Measurements from ENCODE around the gene CFAP107.

The CFAP107 gene

GRCh38 chr1:12703821-12704451 is 42.1 kb upstream of the CFAP107 start:
- H3K79me2 ChIP-seq (ENCODE audit: insufficient read depth, low read length) = no peaks in the 10 kb centered on the region
- no peak overlapping the region for H3K9ac ChIP-seq (ENCODE audit: low read length)
- no peak overlapping the region for H3K4me2 ChIP-seq (ENCODE audit: low read length)
- H3K36me3 ChIP-seq (ENCODE audit: insufficient read depth, low read length) = no peaks in the 10 kb centered on the region
- no peaks in the 10 kb centered on the region for H4K20me1 ChIP-seq (ENCODE audit: insufficient read depth, low read length)
- H3K9me2 ChIP-seq (ENCODE audit: low read depth, low read length) = no peaks in the 10 kb centered on the region
- H3K9me3 ChIP-seq (ENCODE audit: low read length) = no peaks in the 10 kb centered on the region
- no peak overlapping the region for H2AFZ ChIP-seq (ENCODE audit: low read length)
- TF ChIP-seq EZH2 (IDR thresholded peaks at IDR 0.05; ENCODE audit: borderline replicate concordance, low read length) = no peak
- no peak for TF ChIP-seq CTCF (IDR thresholded peaks at IDR 0.05; ENCODE audit: low read length)
- H3K27me3 ChIP-seq (ENCODE audit: insufficient read depth, low read length) = no peaks in the 10 kb centered on the region; the same call in 1 of the 2 replicates
- no peaks in the 10 kb centered on the region for H3F3A ChIP-seq (ENCODE audit: insufficient read depth, low read length)
- H3K4me3 ChIP-seq (ENCODE audit: low read depth, low read length, poor library complexity, severe bottlenecking) = no peak overlapping the region
- H3K27ac ChIP-seq (ENCODE audit: low read depth, low read length, poor library complexity, severe bottlenecking) = no peak overlapping the region
- H3K4me1 ChIP-seq (ENCODE audit: insufficient read depth, low read length, severe bottlenecking) = no peaks in the 10 kb centered on the region

- no peak overlapping the region for H3K9ac ChIP-seq (ENCODE audit: low read length)
- no peak overlapping the region for H3K27ac ChIP-seq (ENCODE audit: low read depth, low read length, poor library complexity, severe bottlenecking)
- H3K79me2 ChIP-seq (ENCODE audit: insufficient read depth, low read length) = no peaks in the 10 kb centered on the region
- H3K4me2 ChIP-seq (ENCODE audit: low read length) = no peak overlapping the region
- no peaks in the 10 kb centered on the region for H3K9me3 ChIP-seq (ENCODE audit: low read length)
- TF ChIP-seq CTCF (IDR thresholded peaks at IDR 0.05; ENCODE audit: low read length) = no peak
- TF ChIP-seq EZH2 (IDR thresholded peaks at IDR 0.05; ENCODE audit: borderline replicate concordance, low read length) = no peak
- H3K9me2 ChIP-seq (ENCODE audit: low read depth, low read length) = no peaks in the 10 kb centered on the region
- H2AFZ ChIP-seq (ENCODE audit: low read length) = no peak overlapping the region
- H3F3A ChIP-seq (ENCODE audit: insufficient read depth, low read length) = no peaks in the 10 kb centered on the region
- H4K20me1 ChIP-seq (ENCODE audit: insufficient read depth, low read length) = no peaks in the 10 kb centered on the region
- no peaks in the 10 kb centered on the region; the same call in 1 of the 2 replicates for H3K27me3 ChIP-seq (ENCODE audit: insufficient read depth, low read length)
- H3K36me3 ChIP-seq (ENCODE audit: insufficient read depth, low read length) = no peaks in the 10 kb centered on the region
- no peak overlapping the region for H3K4me3 ChIP-seq (ENCODE audit: low read depth, low read length, poor library complexity, severe bottlenecking)
- H3K4me1 ChIP-seq (ENCODE audit: insufficient read depth, low read length, severe bottlenecking) = no peaks in the 10 kb centered on the region
Observed at GRCh38 chr1:12706061-12706460, 39.9 kb upstream of the CFAP107 start.

GRCh38 chr1:12708396-12709090 is 37.5 kb upstream of the CFAP107 start:
- H3K4me1 ChIP-seq (ENCODE audit: insufficient read depth, low read length, severe bottlenecking) = no peaks in the 10 kb centered on the region
- no peak overlapping the region for H3K9ac ChIP-seq (ENCODE audit: low read length)
- H3K79me2 ChIP-seq (ENCODE audit: insufficient read depth, low read length) = no peaks in the 10 kb centered on the region
- no peak overlapping the region for H3K4me3 ChIP-seq (ENCODE audit: low read depth, low read length, poor library complexity, severe bottlenecking)
- no peaks in the 10 kb centered on the region for H4K20me1 ChIP-seq (ENCODE audit: insufficient read depth, low read length)
- no peaks in the 10 kb centered on the region; the same call in 1 of the 2 replicates for H3K27me3 ChIP-seq (ENCODE audit: insufficient read depth, low read length)
- no peaks in the 10 kb centered on the region for H3K9me2 ChIP-seq (ENCODE audit: low read depth, low read length)
- no peak overlapping the region for H3K27ac ChIP-seq (ENCODE audit: low read depth, low read length, poor library complexity, severe bottlenecking)
- TF ChIP-seq EZH2 (IDR thresholded peaks at IDR 0.05; ENCODE audit: borderline replicate concordance, low read length) = no peak
- TF ChIP-seq CTCF (IDR thresholded peaks at IDR 0.05; ENCODE audit: low read length) = no peak
- H3K9me3 ChIP-seq (ENCODE audit: low read length) = no peaks in the 10 kb centered on the region
- no peaks in the 10 kb centered on the region for H3F3A ChIP-seq (ENCODE audit: insufficient read depth, low read length)
- no peaks in the 10 kb centered on the region for H3K36me3 ChIP-seq (ENCODE audit: insufficient read depth, low read length)
- no peak overlapping the region for H3K4me2 ChIP-seq (ENCODE audit: low read length)
- H2AFZ ChIP-seq (ENCODE audit: low read length) = no peak overlapping the region

Data from OCI-LY1 (cell line).